Activated naive CD4-positive, alpha-beta T cell treated with anti-CD3 and anti-CD28 coated beads, Interleukin-2, amount 50 U/mL, for 16 hours (primary cell): ENCODE data around the gene CORIN.

ENCODE experiments used
- DNase-seq: peaks from one replicate; pipeline ENCODE4 v3.0.0-alpha.2; 2020

The CORIN gene

GRCh38 chr4:47672696-47673095 is 165.2 kb downstream of the CORIN start:
- DNase-seq = no peak

GRCh38 chr4:47669946-47670345 is 167.9 kb downstream of the CORIN start:
- DNase-seq = no peak

GRCh38 chr4:47668810-47669408 is 169.0 kb downstream of the CORIN start:
- DNase-seq = no peak

- no peak for DNase-seq
Observed at GRCh38 chr4:47668256-47668655, 169.6 kb downstream of the CORIN start.

- no peak for DNase-seq
Observed at GRCh38 chr4:47667552-47667951, 170.3 kb downstream of the CORIN start.

- no peak for DNase-seq
Observed at GRCh38 chr4:47664051-47664826, 173.6 kb downstream of the CORIN start.

- DNase-seq = peak; percentile 18
Observed at GRCh38 chr4:47662975-47663374, 174.9 kb downstream of the CORIN start.

GRCh38 chr4:47661741-47662140 is 176.1 kb downstream of the CORIN start:
- no peak for DNase-seq

GRCh38 chr4:47659342-47659741 is 178.5 kb downstream of the CORIN start:
- no peak for DNase-seq

GRCh38 chr4:47654972-47655693 is 182.7 kb downstream of the CORIN start:
- DNase-seq = no peak

GRCh38 chr4:47652092-47652491 is 185.8 kb downstream of the CORIN start:
- no peak for DNase-seq

- DNase-seq = no peak
Observed at GRCh38 chr4:47651231-47651630, 186.6 kb downstream of the CORIN start.

- no peak for DNase-seq
Observed at GRCh38 chr4:47650584-47651130, 187.2 kb downstream of the CORIN start.

GRCh38 chr4:47647544-47647943 is 190.3 kb downstream of the CORIN start:
- no peak for DNase-seq

GRCh38 chr4:47647029-47647428 is 190.8 kb downstream of the CORIN start:
- DNase-seq = no peak

GRCh38 chr4:47646372-47646771 is 191.5 kb downstream of the CORIN start:
- no peak for DNase-seq

GRCh38 chr4:47643845-47644244 is 194.0 kb downstream of the CORIN start:
- no peak for DNase-seq

GRCh38 chr4:47642985-47643760 is 194.7 kb downstream of the CORIN start:
- DNase-seq = no peak

GRCh38 chr4:47642191-47642830 is 195.6 kb downstream of the CORIN start:
- DNase-seq = no peak

GRCh38 chr4:47641755-47642154 is 196.1 kb downstream of the CORIN start:
- DNase-seq = no peak

GRCh38 chr4:47640911-47641310 is 197.0 kb downstream of the CORIN start:
- no peak for DNase-seq

- no peak for DNase-seq
Observed at GRCh38 chr4:47639531-47639930, 198.3 kb downstream of the CORIN start.
